ENCODE results near the gene FRMD8. TPM values are rescaled to one million over a fixed set of nuclear protein-coding genes. Genes with fewer than 3 reads are reported as not detected.
A peak's percentile ranks its signal among the peaks of the same experiment; 100 is the strongest.

Gene FRMD8
- total and polyA plus RNA-seq, 9 of the 15 experiments (the other 6 are each of a cell fraction or from before 2014, with no cell fraction given) = 4.5 to 54.5 (median 15.8) TPM

DNA sequence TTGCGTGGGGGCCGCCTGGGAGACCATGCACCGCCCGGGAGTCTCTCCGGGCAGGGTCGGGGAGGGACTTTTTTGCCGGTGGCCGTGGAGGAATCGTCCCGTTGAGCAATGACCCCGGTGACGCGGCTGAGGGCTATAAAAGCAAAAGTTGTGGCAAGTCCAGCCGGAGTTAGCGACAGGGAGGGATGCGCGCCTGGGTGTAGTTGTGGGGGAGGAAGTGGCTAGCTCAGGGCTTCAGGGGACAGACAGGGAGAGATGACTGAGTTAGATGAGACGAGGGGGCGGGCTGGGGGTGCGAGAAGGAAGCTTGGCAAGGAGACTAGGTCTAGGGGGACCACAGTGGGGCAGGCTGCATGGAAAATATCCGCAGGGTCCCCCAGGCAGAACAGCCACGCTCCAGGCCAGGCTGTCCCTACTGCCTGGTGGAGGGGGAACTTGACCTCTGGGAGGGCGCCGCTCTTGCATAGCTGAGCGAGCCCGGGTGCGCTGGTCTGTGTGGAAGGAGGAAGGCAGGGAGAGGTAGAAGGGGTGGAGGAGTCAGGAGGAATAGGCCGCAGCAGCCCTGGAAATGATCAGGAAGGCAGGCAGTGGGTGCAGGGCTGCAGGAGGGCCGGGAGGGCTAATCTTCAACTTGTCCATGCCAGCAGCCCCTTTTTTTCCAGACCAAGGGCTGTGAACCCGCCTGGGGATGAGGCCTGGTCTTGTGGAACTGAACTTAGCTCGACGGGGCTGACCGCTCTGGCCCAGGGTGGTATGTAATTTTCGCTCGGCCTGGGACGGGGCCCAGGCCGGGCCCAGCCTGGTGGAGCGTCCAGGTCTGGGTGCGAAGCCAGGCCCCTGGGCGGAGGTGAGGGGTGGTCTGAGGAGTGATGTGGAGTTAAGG lies 36.4 kb downstream of the FRMD8 start, which contains the start of gene NEAT1 (continued):
- TF ChIP-seq, protein P1, sequence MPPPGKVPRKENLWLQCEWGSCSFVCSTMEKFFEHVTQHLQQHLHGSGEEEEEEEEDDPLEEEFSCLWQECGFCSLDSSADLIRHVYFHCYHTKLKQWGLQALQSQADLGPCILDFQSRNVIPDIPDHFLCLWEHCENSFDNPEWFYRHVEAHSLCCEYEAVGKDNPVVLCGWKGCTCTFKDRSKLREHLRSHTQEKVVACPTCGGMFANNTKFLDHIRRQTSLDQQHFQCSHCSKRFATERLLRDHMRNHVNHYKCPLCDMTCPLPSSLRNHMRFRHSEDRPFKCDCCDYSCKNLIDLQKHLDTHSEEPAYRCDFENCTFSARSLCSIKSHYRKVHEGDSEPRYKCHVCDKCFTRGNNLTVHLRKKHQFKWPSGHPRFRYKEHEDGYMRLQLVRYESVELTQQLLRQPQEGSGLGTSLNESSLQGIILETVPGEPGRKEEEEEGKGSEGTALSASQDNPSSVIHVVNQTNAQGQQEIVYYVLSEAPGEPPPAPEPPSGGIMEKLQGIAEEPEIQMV (tag; conservative IDR thresholded peaks at IDR 0.05; ENCODE audit: low read depth) = no peak
- TF ChIP-seq ZNF79 (CRISPR knock-in tag; IDR thresholded peaks at IDR 0.05; ENCODE audit: low read depth) (no peak; the same call in none of the 2 replicates), MTA1 (IDR thresholded peaks at IDR 0.05; ENCODE audit: borderline replicate concordance) (peak; percentile 24), TCFL5 (CRISPR knock-in tag; conservative IDR thresholded peaks at IDR 0.05) (peak; percentile 95), ZNF699 (CRISPR knock-in tag; IDR thresholded peaks at IDR 0.05; ENCODE audit: insufficient replicate concordance) (no peak), ETV1 (tag; conservative IDR thresholded peaks at IDR 0.05; ENCODE audit: low read depth) (peak; percentile 94)
- TF ChIP-seq, protein P2, sequence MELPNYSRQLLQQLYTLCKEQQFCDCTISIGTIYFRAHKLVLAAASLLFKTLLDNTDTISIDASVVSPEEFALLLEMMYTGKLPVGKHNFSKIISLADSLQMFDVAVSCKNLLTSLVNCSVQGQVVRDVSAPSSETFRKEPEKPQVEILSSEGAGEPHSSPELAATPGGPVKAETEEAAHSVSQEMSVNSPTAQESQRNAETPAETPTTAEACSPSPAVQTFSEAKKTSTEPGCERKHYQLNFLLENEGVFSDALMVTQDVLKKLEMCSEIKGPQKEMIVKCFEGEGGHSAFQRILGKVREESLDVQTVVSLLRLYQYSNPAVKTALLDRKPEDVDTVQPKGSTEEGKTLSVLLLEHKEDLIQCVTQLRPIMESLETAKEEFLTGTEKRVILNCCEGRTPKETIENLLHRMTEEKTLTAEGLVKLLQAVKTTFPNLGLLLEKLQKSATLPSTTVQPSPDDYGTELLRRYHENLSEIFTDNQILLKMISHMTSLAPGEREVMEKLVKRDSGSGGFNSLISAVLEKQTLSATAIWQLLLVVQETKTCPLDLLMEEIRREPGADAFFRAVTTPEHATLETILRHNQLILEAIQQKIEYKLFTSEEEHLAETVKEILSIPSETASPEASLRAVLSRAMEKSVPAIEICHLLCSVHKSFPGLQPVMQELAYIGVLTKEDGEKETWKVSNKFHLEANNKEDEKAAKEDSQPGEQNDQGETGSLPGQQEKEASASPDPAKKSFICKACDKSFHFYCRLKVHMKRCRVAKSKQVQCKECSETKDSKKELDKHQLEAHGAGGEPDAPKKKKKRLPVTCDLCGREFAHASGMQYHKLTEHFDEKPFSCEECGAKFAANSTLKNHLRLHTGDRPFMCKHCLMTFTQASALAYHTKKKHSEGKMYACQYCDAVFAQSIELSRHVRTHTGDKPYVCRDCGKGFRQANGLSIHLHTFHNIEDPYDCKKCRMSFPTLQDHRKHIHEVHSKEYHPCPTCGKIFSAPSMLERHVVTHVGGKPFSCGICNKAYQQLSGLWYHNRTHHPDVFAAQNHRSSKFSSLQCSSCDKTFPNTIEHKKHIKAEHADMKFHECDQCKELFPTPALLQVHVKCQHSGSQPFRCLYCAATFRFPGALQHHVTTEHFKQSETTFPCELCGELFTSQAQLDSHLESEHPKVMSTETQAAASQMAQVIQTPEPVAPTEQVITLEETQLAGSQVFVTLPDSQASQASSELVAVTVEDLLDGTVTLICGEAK (IDR thresholded peaks at IDR 0.05) = peak; percentile 42; the same call in 1 of the 2 replicates
- TF ChIP-seq, protein P2 (CRISPR knock-in tag; IDR thresholded peaks at IDR 0.05) = peak; percentile 62; the same call in 1 of the 2 replicates
- TF ChIP-seq, protein P3, sequence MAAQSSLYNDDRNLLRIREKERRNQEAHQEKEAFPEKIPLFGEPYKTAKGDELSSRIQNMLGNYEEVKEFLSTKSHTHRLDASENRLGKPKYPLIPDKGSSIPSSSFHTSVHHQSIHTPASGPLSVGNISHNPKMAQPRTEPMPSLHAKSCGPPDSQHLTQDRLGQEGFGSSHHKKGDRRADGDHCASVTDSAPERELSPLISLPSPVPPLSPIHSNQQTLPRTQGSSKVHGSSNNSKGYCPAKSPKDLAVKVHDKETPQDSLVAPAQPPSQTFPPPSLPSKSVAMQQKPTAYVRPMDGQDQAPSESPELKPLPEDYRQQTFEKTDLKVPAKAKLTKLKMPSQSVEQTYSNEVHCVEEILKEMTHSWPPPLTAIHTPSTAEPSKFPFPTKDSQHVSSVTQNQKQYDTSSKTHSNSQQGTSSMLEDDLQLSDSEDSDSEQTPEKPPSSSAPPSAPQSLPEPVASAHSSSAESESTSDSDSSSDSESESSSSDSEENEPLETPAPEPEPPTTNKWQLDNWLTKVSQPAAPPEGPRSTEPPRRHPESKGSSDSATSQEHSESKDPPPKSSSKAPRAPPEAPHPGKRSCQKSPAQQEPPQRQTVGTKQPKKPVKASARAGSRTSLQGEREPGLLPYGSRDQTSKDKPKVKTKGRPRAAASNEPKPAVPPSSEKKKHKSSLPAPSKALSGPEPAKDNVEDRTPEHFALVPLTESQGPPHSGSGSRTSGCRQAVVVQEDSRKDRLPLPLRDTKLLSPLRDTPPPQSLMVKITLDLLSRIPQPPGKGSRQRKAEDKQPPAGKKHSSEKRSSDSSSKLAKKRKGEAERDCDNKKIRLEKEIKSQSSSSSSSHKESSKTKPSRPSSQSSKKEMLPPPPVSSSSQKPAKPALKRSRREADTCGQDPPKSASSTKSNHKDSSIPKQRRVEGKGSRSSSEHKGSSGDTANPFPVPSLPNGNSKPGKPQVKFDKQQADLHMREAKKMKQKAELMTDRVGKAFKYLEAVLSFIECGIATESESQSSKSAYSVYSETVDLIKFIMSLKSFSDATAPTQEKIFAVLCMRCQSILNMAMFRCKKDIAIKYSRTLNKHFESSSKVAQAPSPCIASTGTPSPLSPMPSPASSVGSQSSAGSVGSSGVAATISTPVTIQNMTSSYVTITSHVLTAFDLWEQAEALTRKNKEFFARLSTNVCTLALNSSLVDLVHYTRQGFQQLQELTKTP (IDR thresholded peaks at IDR 0.05; ENCODE audit: low read depth in 1 of 2, partially characterized antibody in 2 of 2) = peak; percentile 92 to 100

All from K562 (cell line).